ACHN (cell line): ENCODE measurements around the gene NMNAT1.
A peak's percentile ranks its signal among the peaks of the same experiment; 100 is the strongest.

Experiments used
- DNase-seq: peaks from one replicate; pipeline ENCODE4 v3.0.0-alpha.2; 2015
- in situ Hi-C: cut with HindIII; loops from 2 replicates; pipeline ENCODE4 v1.10.0; 2017; ENCODE audit warnings: low sequenced_read_pairs, low pct_ligation_motif_present, low pct_unique_long_range_greater_than_20kb

NMNAT1 gene

GRCh38 chr1:9942939-9943788, at the start of gene NMNAT1, which contains the start of gene LZIC:
Gene NMNAT1 (plus strand): TSS chr1:9943475. CDS start chr1:9972074, 28,599 bp downstream.
Gene LZIC (minus strand): TSS chr1:9943391. CDS start chr1:9936619, 6,772 bp downstream.
- in situ Hi-C loops: no loop called here
- peak; percentile 93 for DNase-seq

GRCh38 chr1:9894115-9894514, 49.2 kb upstream of the NMNAT1 start:
- no peak for DNase-seq
- in situ Hi-C loops: no loop called here

DNA sequence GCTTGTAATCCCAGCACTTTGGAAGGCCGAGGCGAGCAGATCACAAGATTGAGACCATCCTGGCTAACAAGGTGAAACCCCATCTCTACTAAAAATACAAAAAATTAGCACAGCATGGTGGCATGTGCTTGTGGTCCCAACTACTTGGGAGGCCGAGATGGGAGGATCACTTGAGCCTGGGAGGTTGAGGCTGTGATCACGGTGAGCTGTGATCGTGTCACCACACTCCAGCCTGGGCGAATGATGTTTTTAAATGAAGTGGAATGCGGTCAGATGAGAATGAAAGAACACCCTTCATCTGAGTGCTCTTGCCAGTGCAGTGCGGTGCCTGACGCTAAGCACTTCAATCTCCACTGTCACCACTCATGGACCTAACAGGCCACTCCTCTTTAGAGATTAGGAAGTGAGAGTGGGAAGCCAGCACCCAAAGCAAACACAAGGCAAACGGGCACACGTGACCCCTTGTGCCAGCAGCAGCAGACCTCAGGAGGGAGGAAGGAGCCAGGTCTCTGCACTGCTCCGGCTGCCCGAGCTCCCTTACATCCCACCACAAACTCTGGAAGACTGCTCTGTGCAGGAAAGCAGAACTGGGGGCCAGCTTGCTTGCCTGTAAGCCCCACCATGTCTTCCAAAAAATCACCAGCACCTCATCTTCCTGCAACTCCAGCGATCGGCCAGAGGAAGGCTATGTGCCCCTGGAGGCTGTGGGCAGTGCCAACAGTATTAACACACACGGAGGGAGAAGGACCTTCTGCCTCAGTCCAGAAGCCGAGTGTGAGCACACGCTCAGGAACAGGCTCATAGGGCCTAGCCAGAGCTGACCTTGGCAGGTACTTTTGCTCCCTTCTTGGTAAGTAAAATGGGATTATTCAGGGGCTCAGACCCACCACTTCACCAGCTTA, 42.9 kb upstream of the NMNAT1 start:
- in situ Hi-C loops: no loop called here
- no peak for DNase-seq

DNA sequence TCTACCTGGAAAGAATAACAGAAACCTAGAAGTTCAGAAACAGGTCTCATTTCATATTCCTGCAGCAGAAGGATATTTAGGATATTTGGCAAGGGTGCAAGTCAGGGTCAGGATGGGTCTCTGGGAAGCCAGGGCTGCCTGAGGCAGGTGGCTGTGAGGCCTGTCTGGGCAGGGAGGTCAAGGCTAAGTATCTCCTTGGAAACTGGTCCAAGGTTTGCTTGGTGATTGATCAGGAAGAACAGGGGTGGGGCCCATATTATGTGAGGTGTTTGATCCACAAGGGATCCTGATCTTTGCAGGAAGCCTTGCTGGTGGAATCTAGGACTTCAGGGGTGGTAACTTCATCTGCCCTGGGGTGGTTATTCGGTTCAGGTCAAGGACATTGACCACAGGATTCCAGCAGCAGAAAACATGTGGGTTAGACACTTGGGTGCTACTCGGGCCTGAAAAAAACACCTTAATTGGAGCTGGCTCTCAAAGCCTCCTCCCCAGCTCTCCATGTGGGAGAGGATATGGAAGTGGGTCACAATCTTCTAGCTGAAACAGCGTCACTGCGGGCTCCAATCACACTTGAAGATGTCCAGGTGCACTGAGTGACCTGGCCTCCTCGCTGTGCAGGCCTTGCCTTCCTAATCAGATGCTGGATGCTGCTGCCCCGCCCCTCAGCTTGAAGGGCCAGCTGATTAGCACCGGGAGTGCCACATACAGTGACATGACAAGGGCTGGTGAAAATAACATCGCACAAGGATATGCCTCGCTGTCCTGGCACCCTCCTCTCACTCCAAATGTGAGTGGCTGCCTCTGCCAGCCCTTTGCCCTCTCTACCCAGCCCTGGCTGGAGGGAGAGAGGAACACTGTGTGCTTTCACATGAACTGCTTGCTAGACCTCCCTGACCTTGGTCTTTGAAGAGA, 41.9 kb upstream of the NMNAT1 start:
- no peak for DNase-seq
- in situ Hi-C loops: no loop called here

DNA sequence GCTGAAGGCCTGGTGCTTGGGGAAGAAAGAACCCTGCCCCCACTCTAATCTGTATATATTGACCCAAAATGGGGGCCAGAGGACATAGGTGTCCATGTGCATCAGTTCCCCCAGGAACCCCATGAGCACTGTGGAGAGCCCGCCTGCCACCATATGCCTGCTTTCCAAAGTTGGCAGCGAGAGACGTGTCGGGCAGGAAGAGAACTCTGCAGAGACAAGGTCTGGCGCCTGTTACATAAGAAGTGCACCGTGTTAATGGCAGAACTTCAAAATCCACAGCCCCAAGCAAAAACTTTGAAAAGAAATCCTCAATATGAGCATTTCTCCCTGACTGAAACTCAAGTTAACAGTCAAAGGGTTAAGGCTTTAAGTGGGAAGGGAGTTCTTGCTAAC, 41.2 kb upstream of the NMNAT1 start:
- no peak for DNase-seq
- in situ Hi-C loops: no loop called here

- in situ Hi-C loops: no loop called here
- DNase-seq: no peak
Observed at GRCh38 chr1:9903801-9904527, 39.3 kb upstream of the NMNAT1 start.

DNA sequence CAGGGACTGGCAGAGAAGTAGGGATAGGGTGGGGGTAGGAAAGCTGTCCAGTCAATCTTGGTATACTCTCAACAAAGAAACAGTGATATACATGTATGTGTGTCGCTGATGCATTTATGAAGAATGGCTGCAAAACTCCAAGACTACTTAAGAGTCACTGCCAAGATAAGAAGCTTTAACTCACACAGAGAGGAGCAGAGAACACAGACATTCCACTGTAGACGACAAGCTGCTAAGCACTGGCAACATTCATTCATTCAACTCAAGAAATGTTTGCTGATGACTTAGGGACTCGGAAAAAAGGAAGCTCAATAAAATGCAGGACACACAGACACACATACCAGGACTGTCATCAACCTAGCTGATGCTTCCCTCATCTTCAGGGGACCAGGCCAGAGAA, 38.7 kb upstream of the NMNAT1 start:
- no peak for DNase-seq
- in situ Hi-C loops: no loop called here

DNA sequence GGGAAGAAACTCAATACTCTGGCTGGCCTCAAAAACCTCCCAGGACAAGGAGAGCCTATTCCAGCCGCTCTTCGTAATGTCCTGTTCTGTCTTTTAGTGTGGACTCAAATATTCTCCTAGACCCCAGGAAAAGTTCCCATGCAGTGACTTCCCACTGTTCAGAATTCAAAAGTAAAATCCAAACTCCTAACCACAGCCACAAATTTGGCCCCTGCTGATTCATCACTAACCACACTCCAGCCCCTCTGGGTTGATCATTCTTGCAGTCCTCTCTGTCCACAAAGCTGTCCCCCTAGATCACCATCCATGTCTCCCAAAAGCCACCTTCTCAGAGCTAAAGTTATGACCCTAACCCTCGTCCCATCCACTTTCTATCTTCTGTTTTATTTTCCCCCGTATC, 38.3 kb upstream of the NMNAT1 start:
- in situ Hi-C loops: no loop called here
- DNase-seq: no peak

DNA sequence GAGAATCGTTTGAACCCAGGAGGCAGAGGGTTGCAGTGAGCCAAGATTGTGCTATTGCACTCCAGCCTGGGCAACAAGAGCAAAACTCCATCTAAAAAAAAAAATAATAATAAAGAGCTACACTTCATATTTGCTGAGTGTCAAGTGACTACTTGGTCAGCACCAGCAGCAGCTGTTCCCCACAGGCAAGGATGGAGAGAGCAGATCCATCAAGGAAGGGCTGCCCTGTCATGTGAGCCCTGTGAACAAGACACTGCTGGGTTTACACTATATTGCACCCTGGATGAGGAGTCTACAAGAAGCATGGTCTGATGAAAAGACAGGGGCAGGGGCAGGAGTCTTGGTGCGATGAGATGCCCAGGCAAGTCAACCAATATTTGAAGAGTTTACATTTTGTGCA, 36.8 kb upstream of the NMNAT1 start:
- DNase-seq: no peak
- in situ Hi-C loops: no loop called here

DNA sequence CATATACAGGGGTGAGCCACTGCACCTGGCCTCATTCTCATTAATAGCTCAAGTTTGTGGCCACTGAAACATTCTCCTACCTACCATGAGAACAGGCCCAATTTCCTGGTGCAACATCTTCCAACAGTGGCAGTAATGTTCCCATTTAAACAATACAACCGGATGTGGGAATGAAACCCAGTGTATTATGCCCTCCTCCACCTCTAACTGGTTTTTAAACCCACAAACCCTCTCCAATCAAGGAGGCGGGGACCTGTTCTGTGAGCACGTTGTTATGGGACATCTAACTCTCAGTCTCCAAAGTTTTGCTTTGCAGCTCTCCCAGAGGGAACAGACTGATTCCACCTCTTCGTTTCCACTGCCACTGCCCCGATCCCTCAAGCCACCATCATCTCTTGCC, 35.8 kb upstream of the NMNAT1 start:
- DNase-seq: no peak
- in situ Hi-C loops: no loop called here

GRCh38 chr1:9908871-9909233, 34.4 kb upstream of the NMNAT1 start:
- no peak for DNase-seq
- in situ Hi-C loops: no loop called here

GRCh38 chr1:9909234-9910046, 33.8 kb upstream of the NMNAT1 start:
- no peak for DNase-seq
- in situ Hi-C loops: no loop called here

DNA sequence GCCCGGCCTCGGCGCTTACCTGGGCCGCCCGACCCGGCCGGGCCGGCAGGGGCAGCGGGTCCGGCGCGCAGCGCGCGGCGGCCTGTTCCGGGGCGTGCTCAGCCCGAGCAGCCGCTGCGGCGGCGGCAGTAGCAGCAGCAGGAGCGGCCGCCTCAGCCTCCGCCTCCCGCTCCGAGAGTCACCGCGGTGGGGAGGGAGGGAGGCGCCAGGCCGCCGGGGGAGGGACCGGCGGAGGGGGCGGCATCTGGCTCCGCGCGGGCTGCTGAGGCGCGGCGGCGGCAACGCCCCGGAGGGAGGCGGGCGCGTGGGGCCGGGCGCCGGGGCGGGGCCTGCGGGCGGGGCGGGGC, 33.2 kb upstream of the NMNAT1 start, which contains the start of gene CTNNBIP1:
Gene CTNNBIP1 (minus strand): TSS at position 194 of the 347 bp plus-strand sequence. CDS start 38,205 bp downstream, outside the sequence.
- DNase-seq: no peak
- in situ Hi-C loops: no loop called here

DNA sequence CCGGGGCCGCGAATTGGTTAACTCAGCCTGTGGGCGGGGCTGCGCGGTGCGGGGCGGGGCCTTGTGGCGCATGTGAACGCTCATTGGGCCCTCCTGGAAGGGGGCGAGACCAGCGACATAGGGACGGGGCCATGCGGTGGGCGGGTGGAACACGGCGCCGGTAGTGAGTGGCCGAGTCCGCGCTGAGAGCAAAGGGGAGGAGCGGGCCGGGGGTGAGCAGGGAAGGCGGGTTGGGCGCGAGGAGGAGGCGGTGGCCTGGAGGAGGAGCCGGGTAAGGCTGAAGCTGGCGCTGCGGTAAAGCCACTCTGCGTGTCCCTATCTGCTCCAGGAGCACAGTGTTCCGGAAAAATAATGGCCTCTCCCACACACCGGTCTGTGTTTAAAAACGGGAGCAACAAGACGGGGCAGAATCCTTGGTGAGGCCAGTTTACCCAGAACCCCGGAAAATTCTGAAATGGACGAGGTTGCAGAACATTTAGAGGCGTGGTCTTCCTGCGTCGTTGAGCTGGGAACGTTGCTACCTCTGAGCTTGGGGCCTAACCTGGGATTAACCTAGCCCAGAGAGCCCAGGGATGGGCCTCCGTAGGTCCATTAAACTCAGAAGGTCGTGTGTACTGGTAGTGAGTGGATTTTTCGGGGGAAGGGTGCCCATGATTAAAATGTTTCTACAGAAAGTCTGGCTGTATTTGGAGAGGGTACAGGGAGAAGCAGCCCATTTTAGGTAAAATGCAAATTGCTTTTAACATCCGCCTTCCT, 32.7 kb upstream of the NMNAT1 start:
- DNase-seq: peak; percentile 96
- in situ Hi-C loops: no loop called here

DNA sequence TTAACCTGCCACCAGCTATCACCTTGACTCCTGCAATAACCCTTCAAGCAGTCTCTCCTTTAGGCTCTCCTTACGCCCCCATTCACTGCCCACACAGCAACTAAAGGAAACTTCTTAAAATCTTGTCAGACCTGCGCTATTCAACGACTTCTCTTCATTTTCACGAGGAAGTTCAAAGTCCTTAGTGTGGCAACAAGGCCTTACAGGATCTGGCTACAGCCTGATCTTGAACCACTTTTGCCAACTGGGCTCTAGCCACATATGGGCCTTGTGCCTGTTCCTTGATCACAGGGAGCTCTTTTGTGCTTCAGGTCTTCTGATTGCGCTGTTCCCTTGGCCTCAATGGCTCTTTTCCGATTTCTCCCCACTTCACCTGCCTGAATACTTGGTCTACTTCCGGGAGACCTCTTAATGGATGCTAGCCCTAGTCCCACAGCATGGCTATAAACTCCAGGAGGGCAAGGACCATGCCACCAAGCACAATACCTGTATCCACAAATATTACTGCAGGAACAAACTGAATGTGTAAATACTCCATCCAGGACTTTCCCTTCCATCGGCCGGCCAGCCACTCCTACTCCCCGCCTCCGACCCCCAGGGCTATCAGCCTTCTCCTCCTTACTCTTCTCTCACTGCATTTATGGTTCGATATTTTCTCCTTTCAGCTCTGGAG, 30.9 kb upstream of the NMNAT1 start:
- in situ Hi-C loops: no loop called here
- no peak for DNase-seq

GRCh38 chr1:9914610-9914937, 28.7 kb upstream of the NMNAT1 start:
- DNase-seq: no peak
- in situ Hi-C loops: no loop called here
